HG02852 (cell line): ENCODE results near the gene FHIT.

Source experiments
- ATAC-seq: cut with Tn5 transposase; IDR thresholded peaks from one replicate; pipeline ENCODE4 v1.9.1; 2021; ENCODE audit warnings: mild to moderate bottlenecking, moderate library complexity; ENCODE audit not compliant: unreplicated experiment

The FHIT gene

DNA sequence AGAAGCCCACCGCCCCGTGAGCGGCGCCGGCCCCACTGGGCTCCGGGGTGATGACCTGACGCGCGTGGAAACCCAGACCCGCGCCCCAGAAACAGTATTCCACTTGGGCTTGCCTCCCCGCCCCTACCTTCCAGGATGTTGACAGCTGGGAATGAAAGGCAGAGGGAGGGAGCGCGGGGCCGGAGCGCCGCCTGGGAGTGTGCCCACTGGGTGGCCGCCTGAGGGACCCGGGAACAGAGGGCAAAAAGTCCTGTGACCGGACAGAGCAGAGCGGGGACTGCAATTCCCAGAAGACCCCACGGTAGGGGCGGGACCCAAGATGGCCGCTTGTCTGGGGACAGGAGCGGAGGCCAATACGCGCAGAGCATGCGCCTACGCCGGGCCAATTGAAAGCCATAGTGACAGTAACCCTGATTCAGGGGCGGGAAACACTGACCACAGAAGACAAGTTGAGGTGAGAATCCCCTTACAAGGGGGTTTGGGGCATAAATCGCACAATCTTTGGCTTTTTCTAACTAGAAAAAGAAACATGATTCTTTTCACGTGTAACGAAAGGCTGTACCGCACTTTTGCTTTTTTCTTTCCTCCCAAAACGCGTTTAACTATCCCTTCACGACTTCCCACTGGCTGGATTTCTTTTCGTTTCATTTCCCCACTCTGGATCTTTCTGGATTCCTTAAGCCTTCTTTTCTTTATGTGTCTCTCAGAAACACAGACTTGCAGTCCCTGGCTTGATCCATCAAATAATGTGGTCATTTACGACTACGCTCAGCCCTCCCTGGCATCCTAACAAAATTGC is at the start of gene FHIT:
Gene FHIT, minus strand, starts transcription at position 279 of the 799 bp plus-strand sequence.
- ATAC-seq: peak; percentile 90

DNA sequence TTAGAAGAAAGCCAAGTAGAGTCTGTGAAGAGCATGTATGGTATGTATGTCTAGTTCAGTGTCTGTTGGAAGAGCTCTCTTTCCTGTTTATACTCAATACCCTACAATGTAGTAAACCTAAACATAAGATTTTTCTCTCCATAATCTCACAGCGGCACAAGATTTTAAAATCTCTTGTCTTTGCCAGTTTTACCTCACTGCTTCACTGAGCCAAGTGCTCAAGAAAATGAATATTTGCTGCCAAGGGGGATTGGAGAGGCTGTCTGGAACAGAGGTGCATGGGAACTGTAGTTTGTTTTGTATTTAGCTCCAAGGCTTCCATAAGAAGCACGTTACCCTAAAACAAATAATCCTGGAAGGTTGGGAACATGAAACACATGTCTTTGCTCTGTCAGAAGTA is 49.5 kb upstream of the FHIT start:
- no peak for ATAC-seq

DNA sequence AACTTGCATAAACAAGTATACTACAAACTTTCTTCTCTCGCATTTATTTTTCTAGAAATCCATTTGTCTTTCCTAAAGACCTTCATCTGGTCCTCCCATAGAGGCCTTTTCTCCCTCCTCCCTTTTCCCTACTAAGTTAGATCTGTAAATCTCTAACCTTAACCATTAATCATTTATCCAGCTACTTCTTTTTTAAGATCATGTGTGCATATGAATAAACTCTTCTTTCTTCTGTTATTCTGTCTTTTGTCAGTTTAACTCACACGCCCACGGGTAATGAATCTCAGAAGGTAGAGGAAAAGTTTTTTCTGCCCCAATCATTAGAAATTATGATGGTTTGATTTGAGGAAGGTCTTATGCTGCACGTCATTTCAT is 48.7 kb upstream of the FHIT start:
- ATAC-seq: no peak

DNA sequence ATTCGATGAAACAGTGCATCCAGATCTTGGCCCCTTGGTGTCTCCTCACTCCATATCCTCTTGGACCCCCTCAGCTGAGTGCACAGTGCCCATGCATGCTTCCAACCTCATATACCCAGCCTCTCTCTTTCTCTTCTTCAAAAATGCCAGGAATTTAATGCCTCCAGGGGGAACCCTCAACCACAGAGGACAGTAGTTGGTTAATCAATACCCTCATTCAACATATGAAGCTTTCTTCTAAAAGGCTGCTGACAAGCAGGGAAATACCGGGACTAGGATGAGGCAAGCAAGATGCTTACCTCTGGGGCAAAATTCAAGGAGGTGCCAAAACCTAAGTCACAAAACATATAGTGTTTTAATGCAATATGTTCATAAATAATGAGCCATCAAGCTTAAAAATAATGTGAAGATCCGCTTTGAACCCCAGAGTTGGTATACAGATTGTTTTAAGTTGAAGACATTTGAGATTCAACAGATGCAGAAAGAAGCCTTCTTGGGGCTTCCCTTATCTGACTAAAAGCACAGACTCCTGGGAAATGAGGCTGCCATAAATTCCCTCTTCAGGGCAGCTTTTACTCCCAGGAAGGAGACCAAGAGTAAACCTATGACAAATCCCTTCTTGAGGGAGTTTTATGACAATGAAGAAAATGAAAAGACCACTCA is 48.2 kb upstream of the FHIT start:
- ATAC-seq: no peak

DNA sequence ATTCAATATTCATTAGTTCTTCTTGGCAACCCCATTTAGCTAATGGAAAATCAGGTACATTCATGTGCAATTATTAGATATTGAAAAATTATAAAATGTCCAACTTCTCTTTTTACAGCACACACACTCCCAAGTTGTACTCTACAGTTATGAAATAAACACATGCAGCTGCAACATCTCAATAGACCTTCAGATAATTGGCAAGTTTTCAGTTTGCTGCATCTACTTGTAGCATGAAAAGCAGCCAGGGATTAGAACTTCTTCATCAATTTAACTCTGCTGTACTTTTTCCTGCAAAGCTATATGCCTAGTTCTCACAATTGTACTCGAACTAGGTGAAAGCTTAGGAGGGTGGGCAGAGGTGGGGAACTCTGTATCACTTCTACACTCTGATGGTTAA is 46.6 kb upstream of the FHIT start:
- ATAC-seq: no peak

- ATAC-seq: no peak
Measured at GRCh38 chr3:61288446-61288845, 37.2 kb upstream of the FHIT start.

GRCh38 chr3:61283876-61284275 is 32.6 kb upstream of the FHIT start:
- no peak for ATAC-seq

DNA sequence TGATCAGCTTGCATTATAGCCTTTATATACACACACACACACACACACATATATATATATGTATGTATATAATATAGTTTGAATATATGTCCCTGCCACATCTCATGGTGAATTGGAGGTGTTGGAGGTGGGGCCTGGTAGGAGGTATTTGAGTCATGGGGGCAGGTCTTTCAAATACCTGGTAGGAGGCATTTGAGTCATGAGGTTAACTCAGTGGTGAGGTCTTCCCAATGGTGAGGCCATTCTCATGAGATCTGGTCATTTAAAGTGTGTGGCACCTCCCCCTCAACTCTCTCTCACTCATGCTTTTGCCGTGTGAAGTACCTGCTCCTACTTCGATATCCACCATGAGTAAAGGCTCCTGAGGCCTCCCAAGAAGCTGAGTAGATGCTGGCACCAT is 27.5 kb upstream of the FHIT start:
- no peak for ATAC-seq

- no peak for ATAC-seq
Measured at GRCh38 chr3:61277411-61277810, 26.2 kb upstream of the FHIT start.

- no peak for ATAC-seq
Measured at GRCh38 chr3:61269435-61269834, 18.2 kb upstream of the FHIT start.

- ATAC-seq: no peak
Measured at GRCh38 chr3:61268644-61269043, 17.4 kb upstream of the FHIT start.

DNA sequence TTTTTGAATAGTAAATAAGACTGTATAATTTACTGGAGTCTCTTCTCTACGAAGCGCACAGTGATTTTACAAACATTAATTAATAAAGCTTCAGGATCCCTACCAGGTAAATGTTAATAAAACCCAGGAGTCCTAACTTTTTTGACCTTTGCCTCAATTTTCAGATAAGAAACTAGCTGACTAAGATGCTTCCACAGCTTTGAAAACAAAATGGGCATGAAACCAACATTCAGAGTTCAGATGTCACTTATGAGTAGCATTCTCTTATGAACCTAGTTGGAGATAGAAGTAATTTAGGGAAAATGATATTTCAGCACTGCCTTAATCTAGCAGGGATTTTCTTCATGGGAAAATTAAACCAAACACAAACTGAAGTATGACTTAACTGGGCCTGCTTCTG is 13.0 kb upstream of the FHIT start:
- ATAC-seq: no peak

- ATAC-seq: no peak
Measured at GRCh38 chr3:61257148-61257547, 5.9 kb upstream of the FHIT start.

- no peak for ATAC-seq
Measured at GRCh38 chr3:61253756-61254155, 2.5 kb upstream of the FHIT start.

- ATAC-seq: no peak
Measured at GRCh38 chr3:61252836-61253235, 1.6 kb upstream of the FHIT start.

- no peak for ATAC-seq
Measured at GRCh38 chr3:61250784-61251173, 473 bp downstream of the FHIT start.

- no peak for ATAC-seq
Measured at GRCh38 chr3:61248496-61248895, 2.8 kb downstream of the FHIT start.

DNA sequence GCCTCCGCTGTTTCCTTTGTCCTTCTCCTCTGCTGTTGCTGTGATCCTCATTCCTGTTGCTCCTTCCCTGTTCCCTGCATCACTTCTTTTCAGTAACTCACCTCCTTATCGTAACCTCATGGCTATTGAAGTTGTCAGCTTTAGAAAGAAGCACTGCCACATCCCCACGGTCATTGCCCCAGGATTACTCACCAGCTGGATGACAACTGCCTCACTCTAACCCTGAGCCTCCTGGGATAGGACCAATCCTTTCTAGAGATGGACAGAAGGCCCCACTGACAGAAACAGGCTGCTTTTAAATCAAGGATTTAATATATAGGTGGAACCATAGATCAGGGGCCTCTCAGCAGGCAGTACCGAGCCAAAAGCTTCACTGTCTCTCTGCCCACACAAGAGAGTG is 4.1 kb downstream of the FHIT start:
- no peak for ATAC-seq

DNA sequence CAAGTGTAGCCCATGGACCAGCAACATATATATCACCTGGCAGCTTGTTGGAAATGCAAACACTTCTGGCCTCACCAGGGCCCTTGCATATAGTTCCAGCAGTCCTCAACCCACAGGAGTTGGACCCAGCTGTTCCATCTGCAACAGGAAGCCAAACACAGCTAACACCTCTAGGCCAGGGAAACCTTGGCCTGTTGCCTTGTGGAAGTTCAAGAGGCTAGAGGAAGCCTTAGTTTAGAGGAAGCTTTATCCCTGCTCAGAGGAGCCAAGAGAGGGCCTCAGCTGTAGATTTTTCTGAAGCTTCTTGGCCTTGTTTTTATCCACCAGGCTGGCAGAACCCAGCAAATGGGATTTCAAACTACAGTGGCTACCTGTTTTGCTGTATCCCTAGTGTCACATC is 11.4 kb downstream of the FHIT start:
- ATAC-seq: no peak

DNA sequence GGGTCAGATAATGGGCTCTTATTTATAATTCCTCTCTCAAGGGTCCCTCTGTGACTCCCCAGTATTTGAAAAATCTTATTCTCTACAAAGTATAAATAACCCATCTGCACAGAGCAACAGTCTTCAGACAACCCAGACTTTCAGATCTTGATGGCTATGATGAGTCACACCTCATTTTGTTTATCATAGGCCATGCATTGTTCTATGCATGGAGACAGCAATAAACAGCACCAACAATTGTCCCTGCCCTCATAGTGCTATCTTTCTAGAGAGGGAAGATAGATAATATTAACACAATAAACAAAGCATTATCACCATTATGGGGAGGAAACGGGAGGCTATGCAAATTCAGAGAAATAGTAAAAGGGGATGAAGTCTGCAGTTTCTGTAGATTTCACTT is 13.4 kb downstream of the FHIT start:
- peak; percentile 18 for ATAC-seq

GRCh38 chr3:61236556-61236955 is 14.7 kb downstream of the FHIT start:
- peak; percentile 93 for ATAC-seq

GRCh38 chr3:61233746-61234145 is 17.5 kb downstream of the FHIT start:
- ATAC-seq: no peak

- ATAC-seq: no peak
Measured at GRCh38 chr3:61231693-61232092, 19.6 kb downstream of the FHIT start.
